DOHH2 (cell line): Measurements from ENCODE around the gene CRYBA1.
A peak's percentile ranks its signal among the peaks of the same experiment; 100 is the strongest.

Experiments used
- H3F3A ChIP-seq: fragments of 200-600 bp; sonication (generic), shearing (Covaris generic); 2 replicates; pipeline ENCODE4 v1.6.0; 2016; ENCODE audit warnings: antibody characterized with exemption, mild to moderate bottlenecking; ENCODE audit not compliant: control insufficient read depth, insufficient read depth
- H3K27ac ChIP-seq: fragments of 200-600 bp; sonication (generic); 2 replicates; pipeline ENCODE4 v1.5.1; 2014; ENCODE audit warnings: low read depth, mild to moderate bottlenecking, low read length, moderate library complexity
- H3K27me3 ChIP-seq: fragments of 200-600 bp; sonication (generic); 2 replicates; pipeline ENCODE4 v1.6.1; 2014; ENCODE audit warnings: mild to moderate bottlenecking, low read length, mixed read lengths; ENCODE audit not compliant: control insufficient read depth
- H3K36me3 ChIP-seq: fragments of 200-600 bp; sonication (generic); 2 replicates; pipeline ENCODE4 v1.6.1; 2014; ENCODE audit warnings: mild to moderate bottlenecking, low read length, moderate library complexity, mixed read lengths; ENCODE audit not compliant: control insufficient read depth
- H3K4me1 ChIP-seq: fragments of 200-600 bp; sonication (generic); 2 replicates; pipeline ENCODE4 v1.6.1; 2014; ENCODE audit warnings: mild to moderate bottlenecking, low read length, mixed read lengths; ENCODE audit not compliant: control insufficient read depth
- H3K4me2 ChIP-seq: fragments of 200-600 bp; sonication (generic); 2 replicates; pipeline ENCODE4 v1.6.0; 2014; ENCODE audit warnings: mild to moderate bottlenecking, low read length, moderate library complexity
- H3K4me3 ChIP-seq: fragments of 200-600 bp; sonication (generic); 2 replicates; pipeline ENCODE4 v1.5.1; 2014; ENCODE audit warnings: mild to moderate bottlenecking, low read length, mixed read lengths
- H3K79me2 ChIP-seq: fragments of 200-600 bp; sonication (generic); 2 replicates; pipeline ENCODE4 v1.6.1; 2014; ENCODE audit warnings: mild to moderate bottlenecking, low read length, mixed read lengths; ENCODE audit not compliant: control insufficient read depth
- H3K9me2 ChIP-seq: fragments of 200-600 bp; sonication (generic); replicated peaks from 2 replicates; pipeline ENCODE4 v1.6.1; 2014; ENCODE audit warnings: mild to moderate bottlenecking, low read length, mixed read lengths; ENCODE audit not compliant: control insufficient read depth
- H3K9me3 ChIP-seq: fragments of 200-600 bp; sonication (generic); 2 replicates; pipeline ENCODE4 v1.6.1; 2014; ENCODE audit warnings: antibody characterized with exemption, low read length, mixed read lengths; ENCODE audit not compliant: control insufficient read depth, insufficient read depth
- H4K20me1 ChIP-seq: fragments of 200-600 bp; sonication (generic); 2 replicates; pipeline ENCODE4 v1.6.0; 2014; ENCODE audit warnings: low read depth, mild to moderate bottlenecking, antibody characterized with exemption, low read length, moderate library complexity; ENCODE audit not compliant: control insufficient read depth, insufficient read depth
- CTCF ChIP-seq: fragments of 200-600 bp; sonication (generic); IDR thresholded peaks from one replicate; pipeline ENCODE4 v1.5.1; 2014; ENCODE audit warnings: antibody characterized with exemption, mild to moderate bottlenecking, low read depth, low read length; ENCODE audit not compliant: poor library complexity, severe bottlenecking
- EZH2phosphoT487 ChIP-seq: fragments of 200-600 bp; sonication (generic); IDR thresholded peaks from 2 replicates; pipeline ENCODE4 v1.6.1; 2017; ENCODE audit warnings: borderline replicate concordance, mild to moderate bottlenecking, antibody characterized with exemption, low read length, moderate library complexity, mixed read lengths

CRYBA1 gene

GRCh38 chr17:29291163-29291752 is 44.6 kb downstream of the CRYBA1 start:
- TF ChIP-seq CTCF, result peak; percentile 70
- no peak for TF ChIP-seq EZH2phosphoT487
- no peaks in the 10 kb centered on the region for H3K9me3 ChIP-seq
- no peaks in the 10 kb centered on the region for H3K27me3 ChIP-seq
- no peaks in the 10 kb centered on the region for H3K9me2 ChIP-seq
- peak overlapping the region; percentile 58 for H3K27ac ChIP-seq
- peaks cover 19% of the 10 kb centered on the region for H3F3A ChIP-seq
- peak overlapping the region; percentile 80 for H3K4me2 ChIP-seq
- peaks cover 67% of the 10 kb centered on the region for H3K36me3 ChIP-seq
- peak overlapping the region; percentile 98 for H3K4me3 ChIP-seq
- H3K4me1 ChIP-seq, result peaks cover 54% of the 10 kb centered on the region
- peaks cover 51% of the 10 kb centered on the region for H4K20me1 ChIP-seq
- H3K79me2 ChIP-seq, result peaks cover 84% of the 10 kb centered on the region

GRCh38 chr17:29292071-29292991 is 45.7 kb downstream of the CRYBA1 start:
- Histone ChIP-seq H3K27ac (peak overlapping the region; percentile 96), H3K79me2 (peaks cover 73% of the 10 kb centered on the region), H4K20me1 (peaks cover 42% of the 10 kb centered on the region), H3K4me2 (peak overlapping the region; percentile 94), H3K4me1 (peaks cover 44% of the 10 kb centered on the region), H3K27me3 (no peaks in the 10 kb centered on the region), H3F3A (peaks cover 19% of the 10 kb centered on the region), H3K36me3 (peaks cover 57% of the 10 kb centered on the region), H3K4me3 (peak overlapping the region; percentile 98), H3K9me2 (no peaks in the 10 kb centered on the region), H3K9me3 (no peaks in the 10 kb centered on the region)
- TF ChIP-seq EZH2phosphoT487 (no peak), CTCF (no peak)

GRCh38 chr17:29292992-29293889 is 46.6 kb downstream of the CRYBA1 start:
- no peaks in the 10 kb centered on the region for H3K9me3 ChIP-seq
- no peaks in the 10 kb centered on the region for H3K9me2 ChIP-seq
- H3K4me1 ChIP-seq, result peaks cover 41% of the 10 kb centered on the region
- H3K4me2 ChIP-seq, result peak overlapping the region; percentile 94
- peak overlapping the region; percentile 98 for H3K4me3 ChIP-seq
- peaks cover 35% of the 10 kb centered on the region for H4K20me1 ChIP-seq
- peak overlapping the region; percentile 96 for H3K27ac ChIP-seq
- H3K36me3 ChIP-seq, result peaks cover 48% of the 10 kb centered on the region
- H3F3A ChIP-seq, result peaks cover 19% of the 10 kb centered on the region
- peaks cover 64% of the 10 kb centered on the region for H3K79me2 ChIP-seq
- H3K27me3 ChIP-seq, result no peaks in the 10 kb centered on the region
- TF ChIP-seq CTCF (peak; percentile 13), EZH2phosphoT487 (no peak)
